CD14-positive monocyte (primary cell): ENCODE results near the gene KAT6B. TPM values are rescaled to one million over a fixed set of nuclear protein-coding genes. Genes with fewer than 3 reads are reported as not detected.

Experiments used
- DNase-seq, 3 donors: peaks; one replicate each; pipeline ENCODE4 v3.0.0-alpha.2; 2011 to 2022
- H2AFZ ChIP-seq: 2 replicates; pipeline ENCODE4 v1.6.0; 2012; ENCODE audit warnings: mild to moderate bottlenecking, low read depth, low read length, inconsistent platforms; ENCODE audit not compliant: insufficient read depth, poor library complexity, severe bottlenecking
- H3K27ac ChIP-seq, 2 donors: 1 replicate in 1 of 2; 2 replicates in 1 of 2; pipeline ENCODE4 v1.5.1; 2012 to 2013; ENCODE audit warnings: low read length in 2 of 2, control low read depth in 1 of 2, inconsistent platforms in 1 of 2, low read depth in 1 of 2, mild to moderate bottlenecking in 1 of 2
- H3K27me3 ChIP-seq, 2 donors: one replicate each; pipeline versions ENCODE4 v1.6.0 to v1.6.1; 2011 to 2013; ENCODE audit warnings: low read length in 2 of 2; ENCODE audit not compliant: control insufficient read depth in 2 of 2, insufficient read depth in 2 of 2
- H3K36me3 ChIP-seq, 2 donors: replicated peaks in 1 of 2; 1 replicate in 1 of 2; 2 replicates in 1 of 2; pipeline versions ENCODE4 v1.5.1 to v1.6.1; 2012 to 2013; ENCODE audit warnings: low read length in 2 of 2, control low read depth in 1 of 2, inconsistent platforms in 1 of 2, mild to moderate bottlenecking in 1 of 2; ENCODE audit not compliant: insufficient read depth in 2 of 2, control insufficient read depth in 1 of 2
- H3K4me1 ChIP-seq, 2 donors: 1 replicate in 1 of 2; 2 replicates in 1 of 2; pipeline versions ENCODE4 v1.5.1 to v1.6.1; 2012 to 2013; ENCODE audit warnings: low read length in 2 of 2, control low read depth in 1 of 2, inconsistent platforms in 1 of 2, mild to moderate bottlenecking in 1 of 2, moderate library complexity in 1 of 2; ENCODE audit not compliant: insufficient read depth in 2 of 2, control insufficient read depth in 1 of 2
- H3K4me2 ChIP-seq: replicated peaks from 2 replicates; pipeline ENCODE3; 2012; ENCODE audit warnings: low read length, moderate library complexity, mild to moderate bottlenecking; ENCODE audit not compliant: poor library complexity, severe bottlenecking; ENCODE audit errors: extremely low read depth
- H3K4me3 ChIP-seq, 3 experiments: fragments of 200-600 bp in 1 of 3; sonication (generic) in 1 of 3; replicated peaks in 1 of 3; 1 replicate in 2 of 3; 2 replicates in 1 of 3; pipeline ENCODE4 v1.5.1; 2011 to 2013; ENCODE audit warnings: low read length in 3 of 3, mild to moderate bottlenecking in 3 of 3, control low read depth in 2 of 3, low read depth in 2 of 3, inconsistent platforms in 1 of 3, moderate library complexity in 1 of 3
- H3K79me2 ChIP-seq: 2 replicates; pipeline ENCODE4 v1.6.0; 2012; ENCODE audit warnings: mild to moderate bottlenecking, control low read depth, inconsistent platforms, low read length, moderate library complexity; ENCODE audit not compliant: insufficient read depth
- H3K9ac ChIP-seq: 2 replicates; pipeline ENCODE4 v1.6.0; 2017; ENCODE audit warnings: low read length, mild to moderate bottlenecking; ENCODE audit not compliant: insufficient read depth, poor library complexity, severe bottlenecking
- H3K9me3 ChIP-seq, 2 donors: replicated peaks in 1 of 2; 1 replicate in 1 of 2; 2 replicates in 1 of 2; pipeline versions ENCODE4 v1.5.1 to v1.6.1; 2012 to 2013; ENCODE audit warnings: low read length in 2 of 2, control low read depth in 1 of 2; ENCODE audit not compliant: control insufficient read depth in 1 of 2, insufficient read depth in 1 of 2
- H4K20me1 ChIP-seq: 2 replicates; pipeline ENCODE4 v1.6.0; 2012; ENCODE audit warnings: mild to moderate bottlenecking, low read length, control low read depth, moderate library complexity; ENCODE audit not compliant: insufficient read depth
- H3K27ac Mint-ChIP-seq, 7 donors: one replicate each; pipeline ENCODE4 v1.8.0; 2020; ENCODE audit warnings: mild to moderate bottlenecking in 7 of 7, mixed read lengths in 7 of 7, moderate library complexity in 6 of 7, inconsistent platforms in 2 of 7
- H3K27me3 Mint-ChIP-seq, 3 donors: one replicate each; pipeline ENCODE4 v1.8.0; 2021 to 2022; ENCODE audit warnings: low read depth in 3 of 3, mild to moderate bottlenecking in 3 of 3, mixed read lengths in 3 of 3, moderate library complexity in 3 of 3, inconsistent platforms in 1 of 3
- H3K36me3 Mint-ChIP-seq, 2 donors: one replicate each; pipeline ENCODE4 v1.8.0; 2020; ENCODE audit warnings: mixed read lengths in 2 of 2, inconsistent platforms in 1 of 2, mild to moderate bottlenecking in 1 of 2
- H3K4me1 Mint-ChIP-seq: one replicate; pipeline ENCODE4 v1.8.0; 2020; ENCODE audit warnings: mild to moderate bottlenecking, mixed read lengths
- H3K4me3 Mint-ChIP-seq, 2 donors: one replicate each; pipeline ENCODE4 v1.8.0; 2020; ENCODE audit warnings: mild to moderate bottlenecking in 2 of 2, mixed read lengths in 2 of 2, moderate library complexity in 1 of 2
- H3K9me3 Mint-ChIP-seq, 7 donors: one replicate each; pipeline ENCODE4 v1.8.0; 2020 to 2022; ENCODE audit warnings: mixed read lengths in 7 of 7, mild to moderate bottlenecking in 6 of 7, moderate library complexity in 6 of 7, inconsistent platforms in 2 of 7
- CTCF ChIP-seq: fragments of 200-600 bp; IDR thresholded peaks from one replicate; pipeline ENCODE4 v1.8.0; 2022; ENCODE audit warnings: antibody characterized with exemption, mild to moderate bottlenecking
- WGBS: methylation state at CpG from one replicate; pipeline ENCODE4 v1.1.5; 2013; ENCODE audit warnings: missing lambda C conversion rate; ENCODE audit not compliant: insufficient coverage; 5-methylcytosine and 5-hydroxymethylcytosine counted together
- intact Hi-C, 2 donors: fragments of 100-400 bp; cut with micrococcal nuclease; formaldehyde crosslinking; loops; one replicate each; pipeline versions ENCODE4 v1.15.0 to v1.15.1; 2023
- polyA plus RNA-seq, 3 donors: library from polyadenylated mRNA; depleted of rRNA in 1 of 3; unstranded in 2 of 3; stranded (reverse) in 1 of 3; fragments of 300-500 nt in 2 of 3; fragments of >200 nt in 1 of 3; fragmentation: Illumina TruSeq in 2 of 3; gene quantifications; 1 replicate in 2 of 3; 2 replicates in 1 of 3; pipeline ENCODE4 v1.2.3, GENCODE V29; 2012 to 2021

Gene KAT6B
- polyA plus RNA-seq, 3 donors: 3.3 to 6.4 (median 6.2) TPM

- H3K27ac Mint-ChIP-seq: no peak overlapping the region
- Histone ChIP-seq H3K9ac (no peak overlapping the region), H3K4me3 (no peak overlapping the region), H3K27me3 (no peaks in the 10 kb centered on the region), H3K4me1 (no peaks in the 10 kb centered on the region), H3K9me3 (no peaks in the 10 kb centered on the region), H4K20me1 (no peaks in the 10 kb centered on the region), H3K36me3 (peaks cover 3 to 15% of the 10 kb centered on the region in 2 donors), H3K27ac (no peak overlapping the region), H3K79me2 (no peaks in the 10 kb centered on the region), H2AFZ (no peak overlapping the region), H3K4me2 (no peak overlapping the region)
- intact Hi-C loops: no loop called here
- H3K27me3 Mint-ChIP-seq: no peaks in the 10 kb centered on the region
- H3K4me1 Mint-ChIP-seq: peaks cover 24% of the 10 kb centered on the region
- TF ChIP-seq CTCF: no peak
- H3K36me3 Mint-ChIP-seq: peaks cover 16 to 22% of the 10 kb centered on the region in 2 donors
- WGBS: no CpG with 5 or more reads among the region's 2 CpGs
- H3K9me3 Mint-ChIP-seq: no peaks in the 10 kb centered on the region
- H3K4me3 Mint-ChIP-seq: no peak overlapping the region
- no peak for DNase-seq
Observed at GRCh38 chr10:75013522-75013921, 187.1 kb downstream of the KAT6B start.

- intact Hi-C loops: no loop called here
- 100% methylated on average over 2 of the region's 6 CpGs for WGBS
- Histone ChIP-seq H3K9ac (no peak overlapping the region), H3K4me1 (no peaks in the 10 kb centered on the region), H4K20me1 (no peaks in the 10 kb centered on the region), H3K27me3 (no peaks in the 10 kb centered on the region), H3K27ac (no peak overlapping the region), H3K9me3 (no peaks in the 10 kb centered on the region), H3K36me3 (peaks cover 3 to 17% of the 10 kb centered on the region in 2 donors), H2AFZ (no peak overlapping the region), H3K4me3 (no peak overlapping the region), H3K4me2 (no peak overlapping the region), H3K79me2 (no peaks in the 10 kb centered on the region)
- peaks cover 17% of the 10 kb centered on the region for H3K4me1 Mint-ChIP-seq
- H3K36me3 Mint-ChIP-seq: peaks cover 19 to 23% of the 10 kb centered on the region in 2 donors
- no peak for DNase-seq
- H3K27me3 Mint-ChIP-seq: no peaks in the 10 kb centered on the region
- H3K9me3 Mint-ChIP-seq: no peaks in the 10 kb centered on the region
- no peak for TF ChIP-seq CTCF
- no peak overlapping the region for H3K27ac Mint-ChIP-seq
- no peak overlapping the region for H3K4me3 Mint-ChIP-seq
Observed at GRCh38 chr10:75014516-75015230, 188.3 kb downstream of the KAT6B start.
